Upper lobe of left lung (tissue), 4 donors: ENCODE data around the gene RPL7A.

Experiments used
- POLR2AphosphoS5 ChIP-seq, 2 donors: sonication (generic); formaldehyde crosslinking; IDR thresholded peaks; one replicate each; pipeline ENCODE4 v1.5.1; 2017; ENCODE audit warnings: antibody characterized with exemption in 2 of 2
- TF ChIP-seq, protein P1 (sequence below), 6 experiments: fragments of 450-650 bp in 4 of 6; fragments of 200-600 bp in 2 of 6; sonication (generic) in 2 of 6; IDR thresholded peaks; one replicate each; pipeline ENCODE4 v1.5.1; 2016 to 2019; ENCODE audit warnings: antibody characterized with exemption in 6 of 6

DNA sequence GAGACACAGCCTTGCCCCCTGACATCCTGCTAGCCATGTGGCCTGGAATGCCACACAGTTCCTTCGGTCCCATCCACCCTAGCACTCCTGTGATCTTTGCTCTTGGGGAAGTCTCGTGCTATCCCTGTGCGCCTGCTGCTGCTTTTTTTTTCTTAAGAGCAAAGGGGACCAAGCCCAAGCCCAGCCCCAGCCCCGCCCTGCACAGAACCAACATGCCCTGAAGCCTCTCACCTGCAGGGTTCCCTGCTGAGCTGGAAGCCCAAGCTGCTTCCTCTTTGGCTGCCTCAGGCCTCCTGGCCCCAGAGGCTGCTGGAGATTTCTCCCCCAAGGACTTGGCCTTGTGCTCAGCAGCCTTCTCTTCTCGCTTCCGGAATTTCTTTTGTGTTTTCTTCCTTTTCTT, 13.9 kb upstream of the RPL7A start:
- TF ChIP-seq, protein P1, sequence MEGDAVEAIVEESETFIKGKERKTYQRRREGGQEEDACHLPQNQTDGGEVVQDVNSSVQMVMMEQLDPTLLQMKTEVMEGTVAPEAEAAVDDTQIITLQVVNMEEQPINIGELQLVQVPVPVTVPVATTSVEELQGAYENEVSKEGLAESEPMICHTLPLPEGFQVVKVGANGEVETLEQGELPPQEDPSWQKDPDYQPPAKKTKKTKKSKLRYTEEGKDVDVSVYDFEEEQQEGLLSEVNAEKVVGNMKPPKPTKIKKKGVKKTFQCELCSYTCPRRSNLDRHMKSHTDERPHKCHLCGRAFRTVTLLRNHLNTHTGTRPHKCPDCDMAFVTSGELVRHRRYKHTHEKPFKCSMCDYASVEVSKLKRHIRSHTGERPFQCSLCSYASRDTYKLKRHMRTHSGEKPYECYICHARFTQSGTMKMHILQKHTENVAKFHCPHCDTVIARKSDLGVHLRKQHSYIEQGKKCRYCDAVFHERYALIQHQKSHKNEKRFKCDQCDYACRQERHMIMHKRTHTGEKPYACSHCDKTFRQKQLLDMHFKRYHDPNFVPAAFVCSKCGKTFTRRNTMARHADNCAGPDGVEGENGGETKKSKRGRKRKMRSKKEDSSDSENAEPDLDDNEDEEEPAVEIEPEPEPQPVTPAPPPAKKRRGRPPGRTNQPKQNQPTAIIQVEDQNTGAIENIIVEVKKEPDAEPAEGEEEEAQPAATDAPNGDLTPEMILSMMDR (IDR thresholded peaks at IDR 0.05) = no peak
- no peak for TF ChIP-seq POLR2AphosphoS5 (IDR thresholded peaks at IDR 0.05)
